HCT116 (cell line): Measurements from ENCODE around the gene GRK2. TPM values are rescaled to one million over a fixed set of nuclear protein-coding genes. Genes with fewer than 3 reads are reported as not detected.

Source experiments
- ATAC-seq: fragments of 200-7000 bp; cut with Tn5 transposase; 2 replicates; pipeline ENCODE4 v1.9.1; 2020; ENCODE audit warnings: mild to moderate bottlenecking, moderate library complexity
- BruUV-seq: library from RNA; stranded (reverse); fragments of 400-500 nt; replicated peaks from 2 replicates; lab custom pipeline; 2021; lab: Mats Ljungman, UMichigan
- CTCF ChIA-PET: fragments of 300-600 bp; sonication (Branson Sonifier 250); formaldehyde crosslinking; loops from one replicate; lab custom pipeline; 2021; ENCODE audit warnings: antibody characterized with exemption; lab: Charles Lee
- POLR2A ChIA-PET: fragments of 300-600, 350-600 bp; sonication (Branson Sonifier 250); formaldehyde crosslinking; loops from one replicate; lab custom pipeline; 2021; ENCODE audit warnings: antibody characterized with exemption; lab: Charles Lee
- RAD21 ChIA-PET, 2 experiments: fragments of 300-600 bp; sonication (Branson Sonifier 250); formaldehyde crosslinking; loops; one replicate each; lab custom pipeline; 2023; ENCODE audit warnings: low total read pairs in 2 of 2; ENCODE audit not compliant: uncharacterized antibody in 2 of 2, unreplicated experiment in 2 of 2, low non-redundant PET in 1 of 2; lab: Charles Lee
- DNase-seq: peaks from one replicate; pipeline ENCODE4 v3.0.0-alpha.2; 2010; ENCODE audit warnings: low read depth, low spot score
- H2AFZ ChIP-seq: fragments of 200-600 bp; shearing (Covaris generic), sonication (generic); 2 replicates; pipeline ENCODE4 v1.6.1; 2017; ENCODE audit warnings: low read depth, mixed run types, mixed read lengths, antibody characterized with exemption, low read length; ENCODE audit not compliant: poor library complexity, severe bottlenecking
- H3K27ac ChIP-seq: 2 replicates; pipeline ENCODE4 v1.5.1; 2012; ENCODE audit warnings: low read depth, low read length
- H3K27me3 ChIP-seq: fragments of 200-600 bp; sonication (generic); 2 replicates; pipeline ENCODE4 v1.6.1; 2016; ENCODE audit warnings: mixed run types, low read length, mixed read lengths; ENCODE audit not compliant: insufficient read depth
- H3K36me3 ChIP-seq, 2 experiments: fragments of 200-500 bp in 1 of 2; fragments of 200-600 bp in 1 of 2; sonication (Bioruptor generic) in 1 of 2; sonication (generic) in 1 of 2; 2 replicates each; pipeline versions ENCODE4 v1.5.1 to v1.6.1; 2014 to 2016; ENCODE audit warnings: low read length in 2 of 2, inconsistent platforms in 1 of 2, mixed read lengths in 1 of 2, mixed run types in 1 of 2; ENCODE audit not compliant: insufficient read depth in 2 of 2, control insufficient read depth in 1 of 2
- H3K4me1 ChIP-seq, 2 experiments: fragments of 200-600 bp in 1 of 2; sonication (generic) in 1 of 2; 2 replicates each; pipeline versions ENCODE4 v1.5.1 to v1.6.1; 2012 to 2017; ENCODE audit warnings: low read length in 2 of 2, inconsistent platforms in 1 of 2, mild to moderate bottlenecking in 1 of 2, mixed read lengths in 1 of 2, mixed run types in 1 of 2, moderate library complexity in 1 of 2; ENCODE audit not compliant: insufficient read depth in 2 of 2, control insufficient read depth in 1 of 2
- H3K4me2 ChIP-seq: fragments of 200-600 bp; sonication (generic); 2 replicates; pipeline ENCODE4 v1.6.1; 2017; ENCODE audit warnings: mixed run types, low read length, mixed read lengths
- H3K4me3 ChIP-seq, 2 experiments: fragments of 200-600 bp in 1 of 2; sonication (generic) in 1 of 2; replicated peaks in 1 of 2; 2 replicates each; pipeline ENCODE4 v1.5.1; 2011 to 2016; ENCODE audit warnings: low read length in 2 of 2, control low read depth in 1 of 2, low read depth in 1 of 2, mild to moderate bottlenecking in 1 of 2, mixed read lengths in 1 of 2, mixed run types in 1 of 2
- H3K79me2 ChIP-seq: fragments of 200-600 bp; sonication (generic); 2 replicates; pipeline ENCODE4 v1.6.1; 2017; ENCODE audit warnings: mild to moderate bottlenecking, mixed run types, low read length, moderate library complexity, mixed read lengths; ENCODE audit not compliant: insufficient read depth
- H3K9ac ChIP-seq: fragments of 200-600 bp; sonication (generic); 2 replicates; pipeline ENCODE4 v1.6.1; 2016; ENCODE audit warnings: low read length, mixed read lengths
- H3K9me2 ChIP-seq: fragments of 200-600 bp; sonication (generic), shearing (Covaris generic); 2 replicates; pipeline ENCODE4 v1.6.1; 2017; ENCODE audit warnings: mixed run types, mild to moderate bottlenecking, moderate library complexity; ENCODE audit not compliant: insufficient read depth
- H3K9me3 ChIP-seq, 2 experiments: fragments of 200-500 bp in 1 of 2; fragments of 200-600 bp in 1 of 2; sonication (Bioruptor generic) in 1 of 2; sonication (generic) in 1 of 2; 2 replicates each; pipeline ENCODE4 v1.6.1; 2014 to 2017; ENCODE audit warnings: low read length in 2 of 2, mixed read lengths in 2 of 2, inconsistent platforms in 1 of 2, low read depth in 1 of 2, mild to moderate bottlenecking in 1 of 2, mixed run types in 1 of 2, moderate library complexity in 1 of 2; ENCODE audit not compliant: control insufficient read depth in 1 of 2, insufficient read depth in 1 of 2
- H4K20me1 ChIP-seq: fragments of 200-600 bp; sonication (generic), shearing (Covaris generic); 2 replicates; pipeline ENCODE4 v1.6.1; 2017; ENCODE audit warnings: mixed run types, mild to moderate bottlenecking, moderate library complexity; ENCODE audit not compliant: insufficient read depth
- CEBPB ChIP-seq: IDR thresholded peaks from 2 replicates; pipeline ENCODE4 v1.6.1; 2012; ENCODE audit warnings: low read depth
- CTCF ChIP-seq, 3 experiments: fragments of 200-600 bp in 1 of 3; sonication (generic) in 1 of 3; IDR thresholded peaks in 2 of 3; conservative IDR thresholded peaks in 1 of 3; 2 replicates each; pipeline ENCODE4 v1.5.1; 2012 to 2017; ENCODE audit warnings: low read depth in 2 of 3, low read length in 2 of 3, antibody characterized with exemption in 1 of 3, borderline replicate concordance in 1 of 3, control low read depth in 1 of 3, mild to moderate bottlenecking in 1 of 3, mixed read lengths in 1 of 3, mixed run types in 1 of 3, moderate library complexity in 1 of 3; ENCODE audit not compliant: insufficient read depth in 1 of 3
- EGR1 ChIP-seq: IDR thresholded peaks from 2 replicates; pipeline ENCODE4 v1.6.1; 2012; ENCODE audit warnings: low read depth
- ELF1 ChIP-seq: IDR thresholded peaks from 2 replicates; pipeline ENCODE4 v1.6.1; 2012; ENCODE audit warnings: low read depth, borderline replicate concordance
- EZH2 ChIP-seq: fragments of 200-600 bp; sonication (generic); IDR thresholded peaks from 2 replicates; pipeline ENCODE4 v1.6.1; 2017; ENCODE audit warnings: antibody characterized with exemption, mixed run types
- EZH2phosphoT487 ChIP-seq: fragments of 200-600 bp; IDR thresholded peaks from 2 replicates; pipeline ENCODE4 v1.6.1; 2018; ENCODE audit warnings: antibody characterized with exemption, borderline replicate concordance
- FOSL1 ChIP-seq: IDR thresholded peaks from 2 replicates; pipeline ENCODE4 v1.6.1; 2012; ENCODE audit warnings: low read depth
- MAX ChIP-seq: IDR thresholded peaks from 2 replicates; pipeline ENCODE4 v1.6.1; 2012
- POLR2A ChIP-seq: IDR thresholded peaks from 2 replicates; pipeline ENCODE4 v1.7.0; 2011; ENCODE audit warnings: borderline replicate concordance; ENCODE audit not compliant: insufficient read depth, insufficient read length; ENCODE audit errors: extremely low read depth
- RAD21 ChIP-seq: IDR thresholded peaks from 2 replicates; pipeline ENCODE4 v1.6.1; 2012; ENCODE audit warnings: low read depth, mild to moderate bottlenecking
- SIN3A ChIP-seq: IDR thresholded peaks from 2 replicates; pipeline ENCODE4 v1.6.1; 2012; ENCODE audit warnings: low read depth
- SP1 ChIP-seq: IDR thresholded peaks from 2 replicates; pipeline ENCODE4 v1.6.1; 2012; ENCODE audit warnings: low read depth
- SRF ChIP-seq: IDR thresholded peaks from 2 replicates; pipeline ENCODE4 v1.6.1; 2012; ENCODE audit warnings: low read depth
- TCF7L2 ChIP-seq: IDR thresholded peaks from 2 replicates; pipeline ENCODE4 v1.7.0; 2011; ENCODE audit warnings: borderline replicate concordance, inconsistent platforms; ENCODE audit not compliant: insufficient read depth, insufficient read length; ENCODE audit errors: extremely low read depth
- ZNF274 ChIP-seq: fragments of 200-500 bp; sonication (Bioruptor generic); IDR thresholded peaks from 2 replicates; pipeline ENCODE4 v1.6.1; 2014; ENCODE audit warnings: mild to moderate bottlenecking, low read depth, low read length, inconsistent platforms
- intact Hi-C: fragments of 100-400 bp; cut with micrococcal nuclease; formaldehyde crosslinking; loops from 2 replicates; pipeline ENCODE4 v1.10.0; 2022
- total RNA-seq: library from RNA; stranded (reverse); gene quantifications from one replicate; pipeline ENCODE4 v1.2.1, GENCODE V29; 2021; ENCODE audit not compliant: unreplicated experiment
- TF ChIP-seq, protein P1 (sequence below): IDR thresholded peaks from 2 replicates; pipeline ENCODE4 v1.6.1; 2012

Gene GRK2
- total RNA-seq, 1 experiment from 2014 or later, result 83.0 TPM

DNA sequence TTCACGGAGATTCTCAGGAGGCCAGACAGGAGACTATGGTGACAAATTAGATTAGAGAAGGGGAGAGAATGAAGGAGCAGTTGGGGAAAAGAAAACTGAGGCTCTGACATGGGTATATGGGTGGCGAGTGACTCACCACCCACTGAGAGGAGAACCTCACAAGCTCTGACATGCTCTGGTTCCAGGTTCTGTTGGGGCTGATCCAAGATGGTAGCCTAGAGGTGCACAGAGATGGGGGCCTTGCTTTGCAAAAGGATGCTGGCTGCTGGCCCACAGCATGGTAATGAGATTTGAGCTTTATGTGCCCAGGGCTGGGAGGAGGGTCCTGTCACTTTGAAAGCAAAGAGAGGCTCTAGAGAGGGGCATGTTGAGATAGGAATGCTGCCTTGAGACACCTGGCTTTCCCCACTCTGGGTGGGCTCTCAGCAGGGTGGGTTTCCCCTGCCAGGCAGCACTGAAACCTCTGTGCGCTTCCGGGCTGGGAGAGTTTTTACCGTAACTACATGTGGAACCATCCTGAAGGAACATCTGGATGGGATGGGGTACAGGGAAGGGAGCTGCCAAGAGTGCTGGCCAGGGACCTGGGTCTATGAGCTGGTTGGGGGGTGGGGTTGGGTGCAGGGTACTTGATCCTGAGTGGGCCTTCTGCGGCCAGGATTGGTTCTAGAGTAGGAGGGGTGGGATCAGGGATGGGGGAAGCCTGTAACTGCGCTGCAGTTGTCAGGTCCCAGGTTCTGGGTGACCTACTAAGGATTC lies 1.2 kb upstream of the GRK2 start:
- ATAC-seq, result no peak
- Histone ChIP-seq H3K4me1 (peaks cover 14 to 47% of the 10 kb centered on the region in 2 experiments; a peak in 3 of 4 replicates), H3K27ac (no peak overlapping the region), H3K4me2 (no peak overlapping the region), H3K36me3 (peaks cover 2 to 15% of the 10 kb centered on the region in 2 experiments; a peak in 1 of 4 replicates), H3K9me2 (no peaks in the 10 kb centered on the region), H3K27me3 (no peaks in the 10 kb centered on the region), H3K9ac (no peak overlapping the region), H2AFZ (no peak overlapping the region), H4K20me1 (no peaks in the 10 kb centered on the region), H3K4me3 (no peak overlapping the region), H3K9me3 (no peaks in the 10 kb centered on the region), H3K79me2 (peaks cover 35% of the 10 kb centered on the region)
- ChIA-PET RAD21 (no interaction called here), CTCF (interaction anchor here (1.7 to 4.2 kb wide), 2 partner anchors 52 to 117 kb away, joined by 5 to 60 read pairs; no protein-coding TSS in a partner anchor), POLR2A (interaction anchor here (1.8 kb wide), 1 partner anchor 52 kb away, joined by 5 read pairs; no protein-coding TSS in a partner anchor)
- TF ChIP-seq EZH2 (no peak), ELF1 (no peak), ZNF274 (no peak), FOSL1 (no peak), EZH2phosphoT487 (no peak), MAX (no peak), SIN3A (no peak), CEBPB (no peak), CTCF (IDR thresholded peaks at IDR 0.05 in 2 of 3, conservative IDR thresholded peaks at IDR 0.05 in 1 of 3; ENCODE audit: borderline replicate concordance in 1 of 3, insufficient read depth in 1 of 3, low read depth in 2 of 3, low read length in 2 of 3) (no peak), POLR2A (no peak), TCF7L2 (no peak), SRF (no peak), SP1 (no peak), RAD21 (no peak), EGR1 (no peak)
- TF ChIP-seq, protein P1, sequence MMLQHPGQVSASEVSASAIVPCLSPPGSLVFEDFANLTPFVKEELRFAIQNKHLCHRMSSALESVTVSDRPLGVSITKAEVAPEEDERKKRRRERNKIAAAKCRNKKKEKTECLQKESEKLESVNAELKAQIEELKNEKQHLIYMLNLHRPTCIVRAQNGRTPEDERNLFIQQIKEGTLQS, result no peak
- no TSS peak for BruUV-seq
- intact Hi-C loops, result no loop called here
- no peak for DNase-seq
